ENCODE data around the gene PASK.
A peak's percentile ranks its signal among the peaks of the same experiment; 100 is the strongest.
"Not testable (repeated sequence)": the region's sequence is repeated elsewhere in the genome, so short reads cannot be mapped to it uniquely, and the experiment has no call there.

Gene PASK

DNA sequence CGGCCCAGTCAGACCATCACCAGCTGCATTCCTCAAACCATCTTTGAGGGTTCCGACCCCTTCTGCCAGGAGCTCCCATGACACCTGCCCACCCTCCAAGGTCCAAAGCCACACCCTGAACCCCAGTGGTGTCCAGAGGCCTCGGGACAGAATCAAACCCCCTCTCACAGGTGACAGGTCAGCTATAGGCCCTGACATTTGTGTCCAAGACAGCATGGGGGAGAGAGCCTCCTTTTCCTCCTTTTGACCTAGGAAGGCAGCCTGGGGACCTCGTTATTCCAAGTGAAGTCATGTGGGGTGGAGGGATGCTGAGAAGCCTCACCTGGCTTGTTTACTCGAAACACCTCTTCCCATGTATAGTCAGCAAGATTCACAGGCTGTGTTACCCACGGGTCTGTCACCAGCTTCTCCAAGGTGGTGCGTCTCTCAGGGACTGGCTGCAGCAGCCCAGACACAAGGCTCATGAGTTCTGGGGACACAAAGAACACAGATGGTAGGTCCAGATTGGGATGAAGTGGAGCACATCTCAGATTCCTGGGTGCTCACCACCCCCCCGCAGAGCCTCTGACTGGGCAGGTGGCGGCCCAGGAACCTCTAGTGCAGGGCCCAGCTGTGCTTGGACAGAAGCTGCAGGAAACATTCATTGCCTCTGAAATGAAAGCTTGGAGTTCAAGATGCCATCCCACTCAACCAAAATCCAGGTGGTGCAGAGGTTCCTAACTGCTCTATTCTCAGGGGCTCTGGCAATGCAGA, 42.1 kb downstream of the PASK start:
- no peak for DNase-seq (ENCODE audit: low read depth in 1 of 2, low spot score in 1 of 2)

DNA sequence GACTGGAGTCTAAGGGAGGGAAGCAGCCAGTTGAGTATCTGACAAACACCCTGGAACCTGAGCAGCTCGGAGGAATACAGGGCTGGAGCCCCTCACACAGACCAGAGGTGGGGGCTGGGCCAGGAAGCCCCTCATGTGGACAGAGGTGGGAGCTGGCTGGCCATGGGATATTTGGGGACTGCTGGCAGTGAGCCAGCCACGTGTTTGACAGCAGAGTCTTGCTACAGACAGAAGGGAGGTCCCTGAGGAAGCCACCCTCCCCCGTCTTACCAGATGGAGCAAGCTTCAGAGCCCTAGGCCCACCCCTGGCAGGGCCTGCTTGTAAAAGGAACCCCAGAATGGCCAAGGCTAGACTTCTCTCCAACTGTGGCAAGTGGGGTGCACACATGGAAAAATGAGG, 43.6 kb downstream of the PASK start:
- no peak for DNase-seq (ENCODE audit: low read depth in 1 of 2, low spot score in 1 of 2)

DNA sequence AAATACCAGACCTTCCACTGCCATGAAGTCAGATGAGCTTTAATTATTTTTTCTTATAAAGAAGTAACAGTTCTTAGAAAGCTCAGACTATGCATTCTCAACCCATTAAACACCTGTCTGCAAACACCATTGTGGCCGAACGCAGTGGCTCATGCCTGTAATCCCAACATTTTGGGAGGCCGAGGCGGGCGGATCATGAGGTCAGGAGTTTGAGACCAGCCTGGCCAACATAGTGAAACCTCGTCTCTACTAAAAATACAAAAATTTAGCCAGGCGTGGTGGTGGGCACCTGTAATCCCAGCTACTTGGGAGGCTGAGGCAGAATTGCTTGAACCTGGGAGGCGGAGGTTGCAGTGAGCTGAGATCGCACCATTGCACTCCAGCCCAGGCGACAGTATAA, 44.7 kb downstream of the PASK start:
- DNase-seq (ENCODE audit: low read depth in 1 of 2, low spot score in 1 of 2), result not testable (repeated sequence)

DNA sequence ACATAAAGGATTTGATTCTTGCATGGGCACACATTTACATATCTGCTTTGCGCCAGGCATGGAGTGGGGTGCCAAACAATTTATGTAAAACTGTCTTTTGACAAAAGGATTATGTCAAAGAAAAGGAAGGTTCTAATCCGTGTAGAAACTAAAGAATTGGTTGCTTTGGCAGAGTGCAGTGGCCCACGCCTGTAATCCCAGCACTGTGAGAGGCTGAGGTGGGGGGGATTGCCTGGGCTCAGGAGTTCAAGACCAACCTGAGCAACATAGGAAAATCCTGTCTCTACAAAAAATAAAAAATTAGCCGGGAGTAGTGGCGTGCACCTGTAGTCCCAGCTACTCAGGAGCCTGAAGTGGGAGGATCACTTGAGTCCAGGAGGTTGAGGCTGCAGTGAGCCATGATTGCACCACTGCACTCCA, 46.1 kb downstream of the PASK start:
- no peak for DNase-seq (ENCODE audit: low read depth in 1 of 2, low spot score in 1 of 2)

DNA sequence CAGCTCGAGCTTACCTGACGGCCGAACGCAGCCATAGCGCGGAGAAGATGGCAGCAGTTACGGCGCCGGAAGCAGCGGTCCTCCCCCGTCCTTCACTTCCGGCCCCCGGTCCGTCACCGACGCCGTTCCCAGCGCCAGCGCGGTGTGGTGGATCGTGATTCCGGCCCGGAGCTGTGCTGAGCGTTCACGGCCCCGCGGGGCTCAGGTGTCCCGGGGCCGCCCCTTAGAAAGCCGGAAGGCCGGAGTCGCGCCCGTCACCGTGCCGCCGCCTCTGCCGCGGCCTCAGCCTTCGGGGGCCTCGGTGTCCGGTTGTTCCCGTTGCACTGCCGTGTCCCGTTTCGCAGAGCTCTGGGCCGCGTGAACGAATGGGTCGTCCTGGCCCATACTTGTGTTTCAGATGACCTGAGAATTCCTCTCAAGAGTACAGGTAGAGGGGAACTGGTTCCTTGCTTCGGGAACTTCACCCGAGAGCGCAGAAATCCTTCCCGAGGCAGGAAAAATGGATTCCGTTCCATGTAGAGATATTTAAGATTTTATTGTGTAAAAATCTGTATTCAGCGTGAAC, 47.0 kb downstream of the PASK start, which contains the start of gene MTERF4:
TSS of gene MTERF4 (minus strand) at position 49 of the 565 bp plus-strand sequence. CDS start at position 35, 14 bp downstream.
- DNase-seq (ENCODE audit: low read depth in 1 of 2, low spot score in 1 of 2), result peak; percentile 74 to 81

DNA sequence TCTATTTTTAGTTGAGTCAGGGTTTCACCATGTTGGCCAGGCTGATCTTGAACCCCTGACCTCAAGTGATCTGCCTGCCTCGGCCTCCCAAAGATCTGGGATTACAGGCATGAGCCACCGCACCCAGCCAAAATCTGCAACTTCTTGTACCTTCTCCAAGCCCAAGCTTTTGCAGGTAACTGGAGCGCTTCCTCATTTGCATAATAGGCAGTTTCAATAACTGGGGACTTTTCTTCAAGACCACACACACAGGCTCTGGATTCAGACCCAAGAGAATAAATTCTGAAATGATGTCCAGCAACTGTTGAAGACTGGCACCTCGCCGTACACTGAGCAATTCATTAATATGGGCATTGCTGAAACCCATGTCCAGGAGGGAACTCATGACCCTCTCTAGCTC, 50.0 kb downstream of the PASK start:
- DNase-seq (ENCODE audit: low read depth in 1 of 2, low spot score in 1 of 2), result no peak

DNA sequence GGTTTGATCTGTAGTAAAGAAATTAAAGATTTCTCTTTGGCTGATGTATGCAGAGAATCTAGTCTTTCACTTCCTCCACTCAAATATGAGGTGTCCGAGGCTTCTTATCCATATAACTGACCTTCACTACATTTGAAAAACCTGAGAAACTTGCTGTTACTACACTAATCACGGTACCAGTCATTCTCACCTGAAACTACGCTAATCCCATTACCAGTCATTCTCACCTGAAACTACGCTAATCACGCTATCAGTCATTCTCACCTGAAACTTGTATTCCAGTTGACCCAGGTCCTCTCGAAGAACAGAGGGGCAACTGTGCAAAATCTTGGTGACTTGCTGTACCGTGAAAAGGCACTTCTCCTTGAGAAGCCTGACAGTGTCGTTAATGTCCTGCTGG, 52.3 kb downstream of the PASK start:
- DNase-seq (ENCODE audit: low read depth in 1 of 2, low spot score in 1 of 2), result no peak

DNA sequence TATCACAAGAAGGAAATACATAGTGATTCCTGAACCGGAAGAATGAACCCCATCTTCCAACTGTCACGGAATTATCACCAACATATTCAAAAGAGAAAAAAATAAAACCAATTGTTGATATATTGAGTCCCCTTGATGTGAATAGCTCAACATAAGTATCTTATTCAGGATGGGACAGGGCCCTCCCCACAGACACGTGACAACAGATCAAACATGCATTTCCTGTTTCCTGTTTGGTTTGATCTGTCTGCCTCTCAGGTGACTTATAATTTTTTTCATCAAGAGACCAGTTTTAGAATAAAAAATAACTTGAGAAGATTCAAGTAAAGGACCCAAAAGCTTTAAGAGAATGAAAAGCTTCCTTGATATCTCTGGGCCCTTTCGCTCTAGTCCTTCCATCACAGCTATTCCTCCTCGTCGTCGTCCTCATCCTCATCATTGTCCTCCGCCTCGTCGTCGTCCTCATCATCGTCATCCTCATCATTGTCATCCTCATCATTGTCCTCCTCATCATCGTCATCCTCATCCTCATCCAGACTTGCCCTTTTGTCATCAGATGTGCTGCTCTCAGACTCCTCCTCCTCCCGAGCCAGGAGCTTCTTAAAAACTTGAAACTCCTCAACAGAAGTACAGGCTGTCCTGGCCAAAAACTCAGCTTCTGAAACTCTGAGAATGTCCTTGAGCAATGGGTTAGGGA, 53.5 kb downstream of the PASK start:
- no peak for DNase-seq (ENCODE audit: low read depth in 1 of 2, low spot score in 1 of 2)

DNA sequence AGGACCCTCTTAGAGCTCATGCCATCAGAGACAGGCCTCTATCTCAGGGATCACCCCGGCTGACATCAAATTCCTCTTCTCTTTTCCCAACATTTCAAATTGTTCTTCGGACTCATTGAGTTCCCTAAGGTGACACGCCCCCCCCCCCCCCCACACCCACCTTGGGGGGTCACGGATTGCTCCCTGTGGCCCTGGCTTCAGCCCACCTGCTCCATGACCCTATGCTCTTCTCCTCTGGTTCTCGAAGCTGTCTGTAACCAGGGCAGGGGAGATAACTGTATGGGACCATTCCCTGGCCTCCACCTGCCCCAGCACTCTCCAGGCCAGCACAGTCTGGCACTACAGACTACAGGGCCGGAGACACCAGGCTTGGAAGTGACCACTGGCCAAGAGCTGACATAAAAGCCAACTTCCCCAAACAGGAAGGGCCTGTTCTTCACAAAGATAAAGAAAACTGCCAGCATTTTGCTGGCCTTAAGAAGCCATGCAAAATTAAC, 54.3 kb downstream of the PASK start:
- no peak for DNase-seq (ENCODE audit: low read depth in 1 of 2, low spot score in 1 of 2)

DNA sequence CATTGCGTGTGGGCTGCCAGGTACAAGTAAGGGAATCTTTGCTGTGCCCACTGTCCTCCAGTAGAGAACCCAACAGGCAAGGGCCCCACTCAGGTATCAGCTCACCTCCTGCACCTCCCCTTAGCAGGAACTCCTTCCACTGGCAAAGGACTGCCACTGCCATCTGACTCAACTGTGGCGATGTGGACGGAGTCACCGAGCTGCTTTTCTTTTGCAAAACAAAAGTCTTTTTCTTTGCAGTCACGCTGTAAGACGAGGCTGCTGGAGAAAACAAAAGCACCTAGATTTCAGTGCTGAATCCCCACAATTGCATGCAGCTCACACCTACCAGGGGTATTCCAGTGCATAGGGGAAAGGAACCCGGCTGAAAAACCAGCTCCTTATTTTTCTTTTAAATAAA, 55.1 kb downstream of the PASK start:
- DNase-seq (ENCODE audit: low read depth in 1 of 2, low spot score in 1 of 2), result no peak

DNA sequence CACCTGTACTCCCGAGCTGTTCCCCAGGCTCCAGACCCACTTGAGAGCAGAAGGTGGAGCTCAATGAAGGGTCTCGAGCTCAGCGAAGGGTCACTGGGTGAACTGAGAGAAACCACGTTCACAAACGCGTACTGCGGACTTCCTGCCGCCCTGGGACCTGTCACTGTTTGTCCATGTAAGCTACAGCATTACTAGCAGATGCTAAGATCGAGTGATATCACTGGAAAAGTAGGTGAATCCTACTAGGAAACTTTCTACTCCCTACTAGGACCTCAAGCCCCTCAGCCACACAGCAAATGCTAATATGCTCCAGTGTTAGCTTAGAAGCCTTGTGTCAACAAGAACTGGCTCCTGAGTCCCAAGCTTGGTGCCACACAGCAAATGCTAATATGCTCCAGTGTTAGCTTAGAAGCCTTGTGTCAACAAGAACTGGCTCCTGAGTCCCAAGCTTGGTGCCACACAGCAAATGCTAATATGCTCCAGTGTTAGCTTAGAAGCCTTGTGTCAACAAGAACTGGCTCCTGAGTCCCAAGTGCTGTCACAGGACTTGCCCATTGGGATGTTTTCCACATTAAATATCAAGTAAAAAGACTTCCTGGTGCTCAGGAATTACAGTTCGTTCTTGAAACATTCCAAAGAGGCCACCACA, 56.0 kb downstream of the PASK start:
- DNase-seq (ENCODE audit: low read depth in 1 of 2, low spot score in 1 of 2), result not testable (repeated sequence)

DNA sequence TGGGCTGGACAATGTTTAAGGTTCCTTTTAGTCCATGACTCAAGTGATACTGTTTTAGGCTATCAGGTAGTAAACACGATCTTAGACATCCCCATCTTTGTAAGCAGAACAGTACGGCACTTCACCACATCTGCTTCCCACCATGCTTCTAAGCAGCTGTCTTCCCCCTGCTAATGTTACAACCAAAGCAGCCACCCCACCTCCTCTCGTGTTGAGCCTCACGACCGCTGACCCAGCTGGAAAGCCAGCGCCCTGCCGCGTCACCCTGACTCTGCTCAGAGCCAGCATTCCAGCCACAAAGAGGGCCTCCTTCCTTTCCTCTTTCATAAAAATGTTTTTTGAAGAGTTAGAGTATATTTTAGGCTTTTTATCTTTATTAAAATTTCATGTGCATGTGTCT, 56.6 kb downstream of the PASK start:
- DNase-seq (ENCODE audit: low read depth in 1 of 2, low spot score in 1 of 2), result no peak

DNA sequence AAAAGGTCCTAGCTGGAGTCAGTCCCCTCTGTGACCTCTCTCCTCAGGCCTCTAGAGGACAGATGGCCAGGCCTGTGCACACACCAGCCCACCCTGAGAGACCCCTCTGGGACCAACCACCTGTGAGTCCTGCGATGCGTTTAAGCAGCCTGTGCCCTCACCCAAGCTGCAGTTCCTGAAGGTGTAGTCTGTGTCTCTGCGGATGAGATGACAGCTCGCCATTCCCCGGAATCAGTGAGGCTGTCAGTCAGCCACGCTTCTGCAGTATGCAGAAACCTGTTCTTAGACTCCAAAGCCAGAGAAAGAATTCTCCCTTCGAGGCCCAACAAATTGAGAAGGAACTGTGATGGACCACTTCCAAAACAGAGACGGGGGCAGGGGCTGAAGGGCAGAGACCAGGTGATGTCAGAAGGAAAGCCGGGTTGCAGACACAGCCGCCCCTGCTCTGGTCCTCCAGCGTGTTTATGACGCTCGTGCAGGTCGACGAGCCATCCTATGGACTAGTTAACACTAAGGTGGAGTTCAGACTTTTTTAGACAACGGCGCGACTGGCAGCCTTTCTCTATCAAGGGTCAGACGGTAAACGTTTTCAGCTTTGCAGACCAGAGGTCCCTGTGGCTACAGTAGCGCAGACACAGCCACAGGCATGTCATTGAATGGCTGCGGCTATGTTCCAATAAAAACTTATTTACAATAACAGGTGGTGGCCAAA, 57.4 kb downstream of the PASK start:
- DNase-seq (ENCODE audit: low read depth in 1 of 2, low spot score in 1 of 2), result no peak

DNA sequence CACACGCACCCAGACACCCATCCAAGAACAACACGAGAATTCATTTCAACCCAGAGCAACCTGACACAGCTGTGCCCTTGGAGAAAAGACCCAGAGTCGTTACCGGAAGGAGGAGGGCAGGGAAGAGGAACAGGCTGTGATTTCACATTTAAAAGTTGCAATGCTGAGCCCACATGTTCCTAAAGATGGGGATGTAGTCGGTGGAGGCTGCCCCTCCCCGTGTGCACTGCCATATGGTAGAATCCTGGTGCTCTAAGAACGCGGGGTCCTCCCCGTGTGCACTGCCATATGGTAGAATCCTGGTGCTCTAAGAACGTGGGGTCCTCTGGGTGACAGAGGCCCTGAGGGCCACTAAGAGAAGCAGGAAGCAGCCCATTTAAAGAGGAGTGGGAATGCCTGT, 58.1 kb downstream of the PASK start:
- DNase-seq (ENCODE audit: low read depth in 1 of 2, low spot score in 1 of 2), result no peak

DNA sequence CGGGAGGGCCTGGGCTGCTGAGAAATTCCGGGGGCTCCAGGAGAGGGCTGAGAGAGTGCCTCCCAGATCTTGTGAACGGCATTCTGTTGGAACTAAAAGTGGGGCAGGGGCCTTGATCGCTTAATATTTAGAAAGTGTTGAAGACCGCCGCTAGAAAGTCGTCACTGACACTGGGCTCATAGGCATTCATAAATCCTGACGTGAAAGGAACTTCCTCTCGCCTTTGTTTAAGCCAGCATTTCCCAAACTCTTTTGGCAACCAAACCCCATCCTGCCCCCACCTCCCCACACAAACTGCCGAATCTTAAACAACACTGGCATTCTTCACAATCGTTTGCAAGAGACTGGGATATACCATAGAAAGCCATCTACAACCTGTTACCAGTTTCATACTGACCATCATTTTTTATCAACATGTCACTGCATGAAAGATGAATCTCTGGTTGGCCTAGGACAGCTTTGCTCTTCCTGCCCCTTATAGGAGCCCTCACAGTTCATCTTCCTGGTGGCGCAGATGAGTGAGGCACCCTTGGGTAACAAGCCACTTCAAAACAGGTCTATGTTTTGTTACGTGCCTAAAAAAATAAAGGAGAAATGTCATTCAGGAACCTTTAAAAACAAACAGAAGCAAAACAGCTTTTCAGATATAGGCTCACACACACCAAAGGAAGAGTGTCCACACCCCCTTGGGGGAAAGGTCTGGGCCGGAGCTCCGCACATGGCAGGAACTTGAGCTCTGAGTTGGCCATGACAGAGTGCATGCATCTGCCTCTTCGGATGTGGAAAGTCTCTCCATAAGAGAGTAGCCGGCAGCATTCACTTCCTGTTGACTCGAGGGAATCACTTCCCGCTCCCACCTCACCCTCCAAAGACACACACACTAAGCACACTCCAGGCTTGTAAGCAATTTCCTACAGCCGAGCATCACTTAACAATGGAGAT, 60.2 kb downstream of the PASK start:
- no peak for DNase-seq (ENCODE audit: low read depth in 1 of 2, low spot score in 1 of 2)

DNA sequence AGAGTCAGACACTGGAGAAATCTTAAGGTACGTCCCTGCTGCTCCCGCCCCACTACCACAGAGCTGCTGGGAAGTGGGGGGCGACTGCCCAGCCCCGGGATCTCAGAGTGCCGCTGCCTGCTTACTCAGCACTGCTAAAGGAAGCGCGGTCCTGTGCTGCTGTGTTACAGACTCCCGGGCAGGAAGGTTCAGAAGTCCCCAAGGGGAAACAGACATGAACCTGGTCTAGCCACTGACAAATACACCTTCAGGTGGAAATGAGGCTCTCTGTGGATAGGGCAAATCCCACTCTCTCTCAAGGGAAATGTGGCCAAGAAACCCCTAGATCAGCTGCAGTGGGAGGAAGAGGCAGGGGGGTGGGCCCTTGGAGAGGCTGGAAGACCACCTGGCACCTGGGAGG, 60.9 kb downstream of the PASK start:
- DNase-seq (ENCODE audit: low read depth in 1 of 2, low spot score in 1 of 2), result no peak

DNA sequence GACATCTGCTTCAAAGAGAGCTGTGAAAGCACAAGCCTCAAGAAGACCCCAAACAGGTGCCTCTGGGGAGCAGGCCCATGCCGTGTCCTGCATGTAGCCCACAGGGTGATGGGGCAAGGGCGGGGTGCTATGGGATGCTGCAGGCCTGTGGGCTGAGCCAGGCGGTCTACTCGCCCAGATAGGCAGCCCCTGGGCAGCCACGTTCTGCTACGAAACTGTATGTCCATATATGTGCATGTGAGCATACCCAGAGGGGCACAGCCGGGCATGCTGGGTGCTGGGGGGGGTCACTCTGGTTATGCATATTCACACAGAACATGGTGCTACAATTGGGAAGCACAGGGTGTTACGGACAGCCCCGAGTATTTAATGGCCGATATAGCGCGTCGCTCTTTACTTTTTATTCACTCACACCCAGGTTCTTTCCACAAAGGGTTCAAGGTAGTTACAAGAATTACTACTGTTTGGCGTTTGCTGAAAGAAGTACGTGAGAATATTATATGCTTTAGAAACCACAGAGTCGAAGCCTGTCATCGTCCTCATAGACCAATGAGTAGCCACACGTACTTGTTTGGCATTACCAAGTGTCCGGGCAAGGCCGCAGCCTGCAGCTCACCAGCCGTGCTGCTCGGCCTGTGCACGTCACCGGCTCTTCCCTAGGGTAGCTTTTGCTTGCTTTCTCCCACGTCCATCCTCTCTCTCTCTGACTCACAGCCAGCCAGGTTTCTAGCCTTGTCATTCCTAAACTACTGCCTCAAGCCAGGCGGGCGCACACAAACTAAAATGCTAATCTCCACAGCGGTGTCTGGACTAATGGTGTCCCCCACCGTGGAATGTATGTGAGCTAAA, 61.6 kb downstream of the PASK start:
- no peak for DNase-seq (ENCODE audit: low read depth in 1 of 2, low spot score in 1 of 2)

DNA sequence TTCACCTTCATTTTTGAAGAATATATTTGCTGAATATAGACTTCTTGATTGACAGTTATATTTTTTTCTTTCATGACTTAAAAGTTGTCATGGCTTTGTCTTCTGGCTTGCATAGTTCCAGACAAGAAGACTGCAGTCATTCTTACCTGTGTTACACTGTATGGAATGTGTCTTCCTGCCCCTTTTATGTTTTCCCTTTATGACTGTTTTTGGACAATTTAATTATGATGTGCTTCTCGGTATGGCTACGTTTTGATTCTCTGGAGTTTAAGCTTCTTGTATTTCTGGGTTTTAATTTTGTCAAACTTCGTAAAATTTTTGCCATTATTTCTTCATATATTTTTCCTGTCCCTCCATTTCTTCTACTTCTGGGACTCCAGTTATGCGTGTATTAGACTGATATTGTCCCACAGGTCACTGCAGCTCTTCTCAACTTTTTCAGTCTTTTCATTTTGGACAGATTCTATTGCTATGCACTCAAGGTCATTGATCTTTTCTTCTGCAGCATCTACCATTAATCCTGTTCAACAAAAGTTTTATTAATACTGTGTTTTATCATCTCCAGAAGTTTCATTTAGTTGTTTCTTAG, 64.3 kb downstream of the PASK start:
- DNase-seq (ENCODE audit: low read depth in 1 of 2, low spot score in 1 of 2), result no peak

DNA sequence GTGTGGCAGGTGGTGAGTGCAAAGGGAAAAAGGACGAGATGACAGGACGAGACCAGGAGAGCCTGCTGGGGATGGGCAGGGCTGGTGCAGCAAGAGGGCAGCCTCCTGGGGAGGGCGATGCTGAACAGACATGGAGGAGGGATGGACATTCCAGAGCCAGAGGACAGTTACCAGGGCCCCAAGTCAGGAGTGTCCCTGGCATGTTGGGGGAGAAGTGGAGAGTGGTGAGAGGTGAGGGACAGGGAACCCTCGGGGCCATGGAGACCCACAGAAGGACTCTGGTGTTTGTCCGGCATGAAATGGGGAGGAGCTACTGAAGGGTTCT, 66.2 kb downstream of the PASK start:
- DNase-seq (ENCODE audit: low read depth in 1 of 2, low spot score in 1 of 2), result no peak

Data from stimulated activated CD4-positive, alpha-beta T cell treated with anti-CD3 and anti-CD28 coated beads, Interleukin-15, amount 100 ng/mL, for 1 hour (primary cell).